B cell (primary cell): Measurements from ENCODE around the gene WNT9B. TPM values are rescaled to one million over a fixed set of nuclear protein-coding genes. Genes with fewer than 3 reads are reported as not detected.

Source experiments
- ATAC-seq: fragments of 200-7000 bp; cut with Tn5 transposase; one replicate; pipeline ENCODE4 v1.10.0; 2021; ENCODE audit warnings: low read depth, mild to moderate bottlenecking, moderate number of reproducible peaks, moderate library complexity
- CTCF ChIA-PET: fragments of 350-600 bp; sonication (Branson Sonifier 250); formaldehyde crosslinking; loops from one replicate; lab custom pipeline; 2021; ENCODE audit warnings: antibody characterized with exemption, inconsistent platforms; lab: Charles Lee
- POLR2A ChIA-PET: fragments of 350-600 bp; sonication (Branson Sonifier 250); formaldehyde crosslinking; loops from one replicate; lab custom pipeline; 2021; ENCODE audit warnings: antibody characterized with exemption; lab: Charles Lee
- DNase-seq: peaks from one replicate; pipeline ENCODE4 v3.0.0; 2013
- H2AFZ ChIP-seq: 2 replicates; pipeline ENCODE4 v1.6.1; 2012; ENCODE audit warnings: mild to moderate bottlenecking, low read depth, low read length; ENCODE audit not compliant: insufficient read depth, poor library complexity, severe bottlenecking
- H3K27ac ChIP-seq, 2 donors: 1 replicate in 1 of 2; 2 replicates in 1 of 2; pipeline ENCODE4 v1.5.1; 2012 to 2013; ENCODE audit warnings: low read length in 2 of 2, mild to moderate bottlenecking in 2 of 2, moderate library complexity in 1 of 2
- H3K27me3 ChIP-seq, 4 experiments: fragments of 200-600 bp in 1 of 4; sonication (generic) in 1 of 4; replicated peaks in 1 of 4; 1 replicate in 2 of 4; 2 replicates in 2 of 4; pipeline versions ENCODE4 v1.6.1 to v1.7.0; 2013 to 2016; ENCODE audit warnings: low read length in 3 of 4, mild to moderate bottlenecking in 2 of 4, mixed read lengths in 1 of 4, moderate library complexity in 1 of 4; ENCODE audit not compliant: insufficient read depth in 4 of 4, control insufficient read depth in 3 of 4; ENCODE audit errors: control extremely low read depth in 1 of 4
- H3K36me3 ChIP-seq, 2 experiments: replicated peaks in 1 of 2; 1 replicate in 1 of 2; 2 replicates in 1 of 2; pipeline versions ENCODE4 v1.6.1 to v1.7.1; 2013; ENCODE audit warnings: low read length in 1 of 2; ENCODE audit not compliant: insufficient read depth in 2 of 2, control insufficient read depth in 1 of 2; ENCODE audit errors: control extremely low read depth in 1 of 2, extremely low read depth in 1 of 2
- H3K4me1 ChIP-seq, 2 donors: fragments of 200-600 bp in 1 of 2; sonication (generic) in 1 of 2; 1 replicate in 1 of 2; 2 replicates in 1 of 2; pipeline versions ENCODE4 v1.5.1 to v1.6.1; 2013 to 2017; ENCODE audit warnings: low read length in 2 of 2; ENCODE audit not compliant: control insufficient read depth in 2 of 2, insufficient read depth in 2 of 2
- H3K4me2 ChIP-seq: replicated peaks from 2 replicates; pipeline ENCODE3; 2012; ENCODE audit warnings: mild to moderate bottlenecking, low read depth, low read length; ENCODE audit not compliant: poor library complexity, severe bottlenecking
- H3K4me3 ChIP-seq, 5 experiments: fragments of 200-600 bp in 1 of 5; sonication (generic) in 1 of 5; 1 replicate in 3 of 5; 2 replicates in 2 of 5; pipeline versions ENCODE4 v1.5.1 to v1.7.0; 2011 to 2016; ENCODE audit warnings: low read length in 4 of 5, mild to moderate bottlenecking in 4 of 5, low read depth in 2 of 5, control low read depth in 1 of 5, moderate library complexity in 1 of 5; ENCODE audit not compliant: insufficient read depth in 1 of 5; ENCODE audit errors: control extremely low read depth in 1 of 5, extremely low read depth in 1 of 5
- H3K79me2 ChIP-seq: fragments of 200-600 bp; sonication (generic); one replicate; pipeline ENCODE4 v1.6.0; 2016; ENCODE audit warnings: low read length; ENCODE audit not compliant: control insufficient read depth, insufficient read depth
- H3K9ac ChIP-seq: fragments of 200-600 bp; sonication (generic); 2 replicates; pipeline ENCODE4 v1.6.1; 2017; ENCODE audit warnings: mild to moderate bottlenecking, low read length, moderate library complexity
- H3K9me3 ChIP-seq, 3 donors: one replicate each; pipeline versions ENCODE4 v1.6.1 to v1.7.1; 2013; ENCODE audit warnings: low read length in 2 of 3; ENCODE audit not compliant: control insufficient read depth in 2 of 3, insufficient read depth in 1 of 3; ENCODE audit errors: control extremely low read depth in 1 of 3
- H4K20me1 ChIP-seq: 2 replicates; pipeline ENCODE4 v1.6.0; 2012; ENCODE audit warnings: mild to moderate bottlenecking, low read length; ENCODE audit not compliant: insufficient read depth, control insufficient read depth, poor library complexity, severe bottlenecking
- H3K27ac Mint-ChIP-seq: one replicate; pipeline ENCODE4 v1.8.0; 2021; ENCODE audit warnings: mixed read lengths
- H3K27me3 Mint-ChIP-seq: one replicate; pipeline ENCODE4 v1.8.0; 2021; ENCODE audit warnings: mixed read lengths
- H3K4me1 Mint-ChIP-seq: one replicate; pipeline ENCODE4 v1.8.0; 2021; ENCODE audit warnings: mixed read lengths
- H3K4me3 Mint-ChIP-seq: one replicate; pipeline ENCODE4 v1.8.0; 2021; ENCODE audit warnings: mixed read lengths
- H3K9me3 Mint-ChIP-seq: one replicate; pipeline ENCODE4 v1.8.0; 2022; ENCODE audit warnings: mixed read lengths; ENCODE audit not compliant: insufficient read depth
- CTCF ChIP-seq: fragments of 200-600 bp; IDR thresholded peaks from one replicate; pipeline ENCODE4 v1.8.0; 2022; ENCODE audit warnings: antibody characterized with exemption, mild to moderate bottlenecking
- EZH2 ChIP-seq: IDR thresholded peaks from 2 replicates; pipeline ENCODE4 v1.6.1; 2012; ENCODE audit warnings: borderline replicate concordance, low read depth, mild to moderate bottlenecking, moderate library complexity, low read length; ENCODE audit not compliant: insufficient read depth, poor library complexity, severe bottlenecking
- WGBS: methylation state at CpG from one replicate; pipeline ENCODE4 v1.1.5; 2013; ENCODE audit warnings: missing lambda C conversion rate; ENCODE audit not compliant: insufficient coverage; 5-methylcytosine and 5-hydroxymethylcytosine counted together
- intact Hi-C: fragments of 100-400 bp; cut with micrococcal nuclease; formaldehyde crosslinking; loops from one replicate; pipeline ENCODE4 v1.10.0; 2022
- polyA plus RNA-seq: library from polyadenylated mRNA; depleted of rRNA; stranded (reverse); fragments of >200 nt; gene quantifications from 2 replicates; pipeline ENCODE4 v1.2.3, GENCODE V29; 2012
- total RNA-seq, 2 donors: library from RNA; stranded (reverse); fragments of 120-200 nt in 1 of 2; gene quantifications; 1 replicate in 1 of 2; 2 replicates in 1 of 2; pipeline versions ENCODE4 v1.2.3 to v1.2.4, GENCODE V29; 2013 to 2022

The WNT9B gene
- total and polyA plus RNA-seq, 2 donors (not counting 1 experiment from before 2014, with no cell fraction given): not detected

- Mint-ChIP-seq H3K27me3 (peaks cover 26% of the 10 kb centered on the region), H3K4me3 (no peak overlapping the region), H3K9me3 (no peaks in the 10 kb centered on the region), H3K4me1 (no peaks in the 10 kb centered on the region), H3K27ac (no peak overlapping the region)
- H3K36me3 ChIP-seq: no peaks in the 10 kb centered on the region
- no peak for TF ChIP-seq EZH2
- no peak for TF ChIP-seq CTCF
- intact Hi-C loops: no loop called here
- H4K20me1 ChIP-seq: no peaks in the 10 kb centered on the region
- H3K4me1 ChIP-seq: peaks cover 0 to 4% of the 10 kb centered on the region in 2 donors
- no peak overlapping the region for H2AFZ ChIP-seq
- ChIA-PET POLR2A (no interaction called here), CTCF (no interaction called here)
- ATAC-seq (no peak), DNase-seq (no peak)
- no peak overlapping the region for H3K4me3 ChIP-seq
- no peak overlapping the region for H3K4me2 ChIP-seq
- H3K9ac ChIP-seq: no peak overlapping the region
- no peaks in the 10 kb centered on the region for H3K79me2 ChIP-seq
- WGBS: 86% methylated on average over 4 of the region's 7 CpGs
- H3K9me3 ChIP-seq: peaks cover 0 to 6% (median 0%) of the 10 kb centered on the region in 3 donors
- H3K27me3 ChIP-seq: peaks cover 0 to 13% (median 4%) of the 10 kb centered on the region in 4 experiments
- no peak overlapping the region for H3K27ac ChIP-seq
These were observed 17.9 kb downstream of the WNT9B start for GRCh38 chr17:46869296-46869695.

GRCh38 chr17:46869975-46870803 lies 18.8 kb downstream of the WNT9B start:
- peaks cover 22% of the 10 kb centered on the region for H3K27me3 Mint-ChIP-seq
- DNase-seq (no peak), ATAC-seq (no peak)
- ChIA-PET POLR2A (interaction anchor here (0.6 kb wide), 1 partner anchor 1998 kb away, joined by 4 read pairs; no protein-coding TSS in a partner anchor), CTCF (no interaction called here)
- H3K4me3 Mint-ChIP-seq: no peak overlapping the region
- Histone ChIP-seq H3K79me2 (no peaks in the 10 kb centered on the region), H3K27ac (no peak overlapping the region), H3K9ac (no peak overlapping the region), H3K36me3 (no peaks in the 10 kb centered on the region), H4K20me1 (no peaks in the 10 kb centered on the region), H3K9me3 (peaks cover 0 to 6% (median 0%) of the 10 kb centered on the region in 3 donors), H2AFZ (no peak overlapping the region), H3K4me2 (no peak overlapping the region), H3K27me3 (peaks cover 0 to 5% (median 2%) of the 10 kb centered on the region in 4 experiments), H3K4me3 (no peak overlapping the region), H3K4me1 (peaks cover 0 to under 1% of the 10 kb centered on the region in 2 donors)
- WGBS: 88% methylated on average over 9 of the region's 9 CpGs
- no peaks in the 10 kb centered on the region for H3K4me1 Mint-ChIP-seq
- H3K27ac Mint-ChIP-seq: no peak overlapping the region
- no peak for TF ChIP-seq CTCF
- no peak for TF ChIP-seq EZH2
- H3K9me3 Mint-ChIP-seq: no peaks in the 10 kb centered on the region
- intact Hi-C loops: no loop called here
